Panc1 (cell line): Measurements from ENCODE around the gene HCK. TPM values are rescaled to one million over a fixed set of nuclear protein-coding genes. Genes with fewer than 3 reads are reported as not detected.

Source experiments
- ATAC-seq: fragments of 200-7000 bp; cut with Tn5 transposase; 2 replicates; pipeline ENCODE4 v1.9.1; 2020; ENCODE audit warnings: mild to moderate bottlenecking, moderate library complexity
- BruUV-seq: library from RNA; stranded (reverse); fragments of 400-500 nt; replicated peaks from 2 replicates; lab custom pipeline; 2021; lab: Mats Ljungman, UMichigan
- CTCF ChIA-PET: fragments of 300-600 bp; sonication (Branson Sonifier 250); formaldehyde crosslinking; loops from one replicate; lab custom pipeline; 2022; ENCODE audit warnings: antibody characterized with exemption; lab: Charles Lee
- POLR2A ChIA-PET: fragments of 300-600 bp; sonication (Branson Sonifier 250); formaldehyde crosslinking; loops from one replicate; lab custom pipeline; 2022; ENCODE audit warnings: antibody characterized with exemption; lab: Charles Lee
- DNase-seq: peaks from one replicate; pipeline ENCODE4 v3.0.0-alpha.2; 2010; ENCODE audit warnings: low read depth, low spot score
- H3K27ac ChIP-seq: 2 replicates; pipeline ENCODE4 v1.5.1; 2011; ENCODE audit warnings: mild to moderate bottlenecking, low read length, inconsistent platforms
- H3K27me3 ChIP-seq: fragments of 200-500 bp; sonication (Bioruptor generic); 2 replicates; pipeline ENCODE4 v1.6.0; 2014; ENCODE audit warnings: low read length, inconsistent platforms; ENCODE audit not compliant: control insufficient read depth, insufficient read depth
- H3K36me3 ChIP-seq: fragments of 200-500 bp; sonication (Bioruptor generic); 2 replicates; pipeline ENCODE4 v1.5.1; 2014; ENCODE audit warnings: inconsistent platforms, mild to moderate bottlenecking, low read length, moderate library complexity; ENCODE audit not compliant: control insufficient read depth, insufficient read depth
- H3K4me1 ChIP-seq: 2 replicates; pipeline ENCODE4 v1.5.1; 2011; ENCODE audit warnings: inconsistent platforms, mild to moderate bottlenecking, low read length, moderate library complexity; ENCODE audit not compliant: control insufficient read depth, insufficient read depth
- H3K4me3 ChIP-seq, 2 experiments: 2 replicates each; pipeline ENCODE4 v1.5.1; 2011 to 2012; ENCODE audit warnings: low read depth in 2 of 2, low read length in 2 of 2, mild to moderate bottlenecking in 2 of 2, inconsistent platforms in 1 of 2, moderate library complexity in 1 of 2
- H3K9me3 ChIP-seq: fragments of 200-500 bp; sonication (Bioruptor generic); 2 replicates; pipeline ENCODE4 v1.5.1; 2014; ENCODE audit warnings: low read depth, mild to moderate bottlenecking, inconsistent platforms, low read length, moderate library complexity; ENCODE audit not compliant: control insufficient read depth, insufficient read depth
- POLR2AphosphoS5 ChIP-seq: IDR thresholded peaks from 2 replicates; pipeline ENCODE4 v1.6.1; 2012; ENCODE audit warnings: mild to moderate bottlenecking, low read depth, low read length, moderate library complexity
- REST ChIP-seq, 2 experiments: IDR thresholded peaks; 2 replicates each; pipeline ENCODE4 v1.6.1; 2011 to 2012; ENCODE audit warnings: low read depth in 2 of 2, control low read depth in 1 of 2, low read length in 1 of 2, mild to moderate bottlenecking in 1 of 2, moderate library complexity in 1 of 2; ENCODE audit not compliant: insufficient read depth in 1 of 2
- SIN3A ChIP-seq: IDR thresholded peaks from 2 replicates; pipeline ENCODE4 v1.6.1; 2012; ENCODE audit warnings: low read depth, mild to moderate bottlenecking, low read length, moderate library complexity, borderline replicate concordance; ENCODE audit not compliant: insufficient read depth
- TCF7L2 ChIP-seq: IDR thresholded peaks from 2 replicates; pipeline ENCODE4 v1.6.1; 2011; ENCODE audit warnings: mild to moderate bottlenecking, low read depth, low read length, inconsistent platforms
- in situ Hi-C: cut with HindIII; loops from 2 replicates; pipeline ENCODE4 v1.10.0; 2016; ENCODE audit warnings: low sequenced_read_pairs, low pct_unique_long_range_greater_than_20kb
- intact Hi-C: fragments of 100-400 bp; cut with micrococcal nuclease; formaldehyde crosslinking; loops from one replicate; pipeline ENCODE4 v1.10.0; 2022; ENCODE audit not compliant: unreplicated experiment
- total RNA-seq: library from RNA; stranded (reverse); gene quantifications from one replicate; pipeline ENCODE4 v1.2.1, GENCODE V29; 2021; ENCODE audit not compliant: unreplicated experiment
- TF ChIP-seq, protein P1 (sequence below): fragments of 450-650 bp; IDR thresholded peaks from 2 replicates; pipeline ENCODE4 v1.5.1; 2017; ENCODE audit warnings: mild to moderate bottlenecking

The HCK gene
- total RNA-seq, 1 experiment from 2014 or later, result 0.98 TPM

- no peak for TF ChIP-seq TCF7L2
- TF ChIP-seq, protein P1, sequence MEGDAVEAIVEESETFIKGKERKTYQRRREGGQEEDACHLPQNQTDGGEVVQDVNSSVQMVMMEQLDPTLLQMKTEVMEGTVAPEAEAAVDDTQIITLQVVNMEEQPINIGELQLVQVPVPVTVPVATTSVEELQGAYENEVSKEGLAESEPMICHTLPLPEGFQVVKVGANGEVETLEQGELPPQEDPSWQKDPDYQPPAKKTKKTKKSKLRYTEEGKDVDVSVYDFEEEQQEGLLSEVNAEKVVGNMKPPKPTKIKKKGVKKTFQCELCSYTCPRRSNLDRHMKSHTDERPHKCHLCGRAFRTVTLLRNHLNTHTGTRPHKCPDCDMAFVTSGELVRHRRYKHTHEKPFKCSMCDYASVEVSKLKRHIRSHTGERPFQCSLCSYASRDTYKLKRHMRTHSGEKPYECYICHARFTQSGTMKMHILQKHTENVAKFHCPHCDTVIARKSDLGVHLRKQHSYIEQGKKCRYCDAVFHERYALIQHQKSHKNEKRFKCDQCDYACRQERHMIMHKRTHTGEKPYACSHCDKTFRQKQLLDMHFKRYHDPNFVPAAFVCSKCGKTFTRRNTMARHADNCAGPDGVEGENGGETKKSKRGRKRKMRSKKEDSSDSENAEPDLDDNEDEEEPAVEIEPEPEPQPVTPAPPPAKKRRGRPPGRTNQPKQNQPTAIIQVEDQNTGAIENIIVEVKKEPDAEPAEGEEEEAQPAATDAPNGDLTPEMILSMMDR, result no peak
- no peak for TF ChIP-seq REST (IDR thresholded peaks at IDR 0.05; ENCODE audit: insufficient read depth in 1 of 2, low read depth in 2 of 2, low read length in 1 of 2)
- no peak for TF ChIP-seq SIN3A
- TF ChIP-seq POLR2AphosphoS5, result no peak
- H3K36me3 ChIP-seq, result no peaks in the 10 kb centered on the region
- H3K9me3 ChIP-seq, result no peaks in the 10 kb centered on the region
- CTCF ChIA-PET, result no interaction called here
- ATAC-seq (no peak), DNase-seq (no peak)
- intact Hi-C loops (no loop called here), in situ Hi-C loops (no loop called here)
- H3K4me1 ChIP-seq, result no peaks in the 10 kb centered on the region
- no peaks in the 10 kb centered on the region for H3K27me3 ChIP-seq
- no peak overlapping the region for H3K27ac ChIP-seq
- H3K4me3 ChIP-seq, result no peak overlapping the region
- no TSS peak for BruUV-seq
- POLR2A ChIA-PET, result no interaction called here
Observed at GRCh38 chr20:32126919-32127318, 74.9 kb downstream of the HCK start.

DNA sequence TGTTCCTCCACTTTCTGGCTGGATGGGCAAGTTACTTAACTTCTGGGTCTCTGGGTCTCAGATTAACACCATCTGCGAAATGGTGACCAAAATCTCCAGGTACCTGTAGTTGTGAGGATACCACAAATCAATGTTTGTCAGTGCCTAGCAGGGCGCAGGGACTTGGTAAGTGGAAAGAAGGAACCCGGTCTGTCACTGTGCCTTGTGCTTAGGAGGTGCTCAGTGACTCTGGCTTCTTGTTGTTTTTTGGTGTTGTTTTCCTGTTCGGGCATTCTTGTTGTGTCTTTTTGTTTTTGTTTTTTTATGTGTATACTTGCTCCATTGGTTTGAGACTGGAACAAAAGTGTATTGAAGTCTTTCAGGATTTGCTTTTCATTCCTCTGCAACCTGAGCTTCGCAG, 75.3 kb downstream of the HCK start:
- TF ChIP-seq REST (IDR thresholded peaks at IDR 0.05; ENCODE audit: insufficient read depth in 1 of 2, low read depth in 2 of 2, low read length in 1 of 2), result no peak
- no peak for TF ChIP-seq SIN3A
- TF ChIP-seq TCF7L2, result no peak
- TF ChIP-seq POLR2AphosphoS5, result no peak
- TF ChIP-seq, protein P1, result no peak
- POLR2A ChIA-PET, result no interaction called here
- ATAC-seq (no peak), DNase-seq (no peak)
- in situ Hi-C loops (no loop called here), intact Hi-C loops (no loop called here)
- CTCF ChIA-PET, result no interaction called here
- Histone ChIP-seq H3K27ac (no peak overlapping the region), H3K4me1 (no peaks in the 10 kb centered on the region), H3K4me3 (no peak overlapping the region), H3K9me3 (no peaks in the 10 kb centered on the region), H3K27me3 (no peaks in the 10 kb centered on the region), H3K36me3 (no peaks in the 10 kb centered on the region)
- no TSS peak for BruUV-seq
